Transverse colon (tissue), 3 donors: ENCODE results near the gene B4GALNT4.

ENCODE experiments used
- EP300 ChIP-seq: sonication (generic); formaldehyde crosslinking; IDR thresholded peaks from one replicate; pipeline ENCODE4 v1.6.1; 2017; ENCODE audit warnings: antibody characterized with exemption, low read depth
- POLR2A ChIP-seq: fragments of 450-650 bp; IDR thresholded peaks from one replicate; pipeline ENCODE4 v1.6.1; 2016; ENCODE audit warnings: antibody characterized with exemption, mild to moderate bottlenecking, moderate library complexity
- TF ChIP-seq, protein P1 (sequence below), 5 experiments: fragments of 200-600 bp in 3 of 5; fragments of 450-650 bp in 2 of 5; sonication (generic) in 3 of 5; IDR thresholded peaks; 1 replicate in 2 of 5; 2 replicates in 3 of 5; pipeline ENCODE4 v1.5.1; 2016 to 2017; ENCODE audit warnings: antibody characterized with exemption in 5 of 5, inconsistent platforms in 3 of 5, mild to moderate bottlenecking in 2 of 5, moderate library complexity in 1 of 5

- TF ChIP-seq, protein P1, sequence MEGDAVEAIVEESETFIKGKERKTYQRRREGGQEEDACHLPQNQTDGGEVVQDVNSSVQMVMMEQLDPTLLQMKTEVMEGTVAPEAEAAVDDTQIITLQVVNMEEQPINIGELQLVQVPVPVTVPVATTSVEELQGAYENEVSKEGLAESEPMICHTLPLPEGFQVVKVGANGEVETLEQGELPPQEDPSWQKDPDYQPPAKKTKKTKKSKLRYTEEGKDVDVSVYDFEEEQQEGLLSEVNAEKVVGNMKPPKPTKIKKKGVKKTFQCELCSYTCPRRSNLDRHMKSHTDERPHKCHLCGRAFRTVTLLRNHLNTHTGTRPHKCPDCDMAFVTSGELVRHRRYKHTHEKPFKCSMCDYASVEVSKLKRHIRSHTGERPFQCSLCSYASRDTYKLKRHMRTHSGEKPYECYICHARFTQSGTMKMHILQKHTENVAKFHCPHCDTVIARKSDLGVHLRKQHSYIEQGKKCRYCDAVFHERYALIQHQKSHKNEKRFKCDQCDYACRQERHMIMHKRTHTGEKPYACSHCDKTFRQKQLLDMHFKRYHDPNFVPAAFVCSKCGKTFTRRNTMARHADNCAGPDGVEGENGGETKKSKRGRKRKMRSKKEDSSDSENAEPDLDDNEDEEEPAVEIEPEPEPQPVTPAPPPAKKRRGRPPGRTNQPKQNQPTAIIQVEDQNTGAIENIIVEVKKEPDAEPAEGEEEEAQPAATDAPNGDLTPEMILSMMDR (IDR thresholded peaks at IDR 0.05): no peak
- TF ChIP-seq POLR2A: no peak
- no peak for TF ChIP-seq EP300
These were observed 12.3 kb downstream of the B4GALNT4 start for GRCh38 chr11:381501-382072.
